Hepatocyte (in vitro differentiated cells): ENCODE data around the gene B4GALT3. TPM values are rescaled to one million over a fixed set of nuclear protein-coding genes. Genes with fewer than 3 reads are reported as not detected.

Experiments used
- DNase-seq: peaks from one replicate; pipeline ENCODE4 v3.0.0-alpha.2; 2016; ENCODE audit warnings: low spot score
- H2AFZ ChIP-seq: fragments of 200-600 bp; sonication (generic); 2 replicates; pipeline ENCODE4 v1.6.0; 2016; ENCODE audit warnings: antibody characterized with exemption, mild to moderate bottlenecking
- H3K27ac ChIP-seq: fragments of 200-600 bp; sonication (generic); 2 replicates; pipeline ENCODE4 v1.5.1; 2016; ENCODE audit warnings: mild to moderate bottlenecking
- H3K27me3 ChIP-seq: fragments of 200-600 bp; sonication (generic); 2 replicates; pipeline ENCODE4 v1.6.1; 2016
- H3K36me3 ChIP-seq: fragments of 200-600 bp; sonication (generic); replicated peaks from 2 replicates; pipeline ENCODE4 v1.5.1; 2016; ENCODE audit warnings: low read depth; ENCODE audit not compliant: insufficient read depth
- H3K4me1 ChIP-seq: fragments of 200-600 bp; sonication (generic); 2 replicates; pipeline ENCODE4 v1.5.1; 2016; ENCODE audit warnings: mild to moderate bottlenecking, moderate library complexity; ENCODE audit not compliant: insufficient read depth
- H3K4me2 ChIP-seq: fragments of 200-600 bp; sonication (generic); 2 replicates; pipeline ENCODE4 v1.6.0; 2016
- H3K4me3 ChIP-seq: fragments of 200-600 bp; sonication (generic); 2 replicates; pipeline ENCODE4 v1.5.1; 2016; ENCODE audit warnings: mild to moderate bottlenecking
- H3K79me2 ChIP-seq: fragments of 200-600 bp; sonication (generic); 2 replicates; pipeline ENCODE4 v1.6.0; 2017; ENCODE audit warnings: mild to moderate bottlenecking
- H3K9me2 ChIP-seq: fragments of 200-600 bp; sonication (generic); replicated peaks from 2 replicates; pipeline ENCODE4 v1.6.0; 2017; ENCODE audit warnings: mild to moderate bottlenecking; ENCODE audit not compliant: insufficient read depth
- H3K9me3 ChIP-seq: fragments of 200-600 bp; sonication (generic); 2 replicates; pipeline ENCODE4 v1.5.1; 2016; ENCODE audit warnings: low read depth, mild to moderate bottlenecking
- H4K20me1 ChIP-seq: fragments of 200-600 bp; sonication (generic); 2 replicates; pipeline ENCODE4 v1.6.0; 2016; ENCODE audit warnings: mild to moderate bottlenecking; ENCODE audit not compliant: insufficient read depth, poor library complexity, severe bottlenecking
- EZH2 ChIP-seq: fragments of 200-600 bp; sonication (generic); IDR thresholded peaks from 2 replicates; pipeline ENCODE4 v1.6.1; 2016; ENCODE audit warnings: antibody characterized with exemption, mild to moderate bottlenecking, borderline replicate concordance
- WGBS: methylation state at CpG from one replicate; pipeline ENCODE4 v1.1.6; 2016; ENCODE audit warnings: low lambda C conversion rate; ENCODE audit errors: missing lambda C conversion rate; 5-methylcytosine and 5-hydroxymethylcytosine counted together
- polyA plus RNA-seq: library from polyadenylated mRNA; unstranded; fragments of >200 nt; fragmentation: Nextera tagmentation; extraction: Ambion mirVana; gene quantifications from 2 replicates; pipeline ENCODE4 v1.2.1, GENCODE V29; 2016
- total RNA-seq: library from RNA; depleted of rRNA; stranded (reverse); fragments of >200 nt; gene quantifications from 2 replicates; pipeline ENCODE4 v1.2.3, GENCODE V29; 2014
- TF ChIP-seq, protein P1 (sequence below): fragments of 200-600 bp; sonication (generic); IDR thresholded peaks from 2 replicates; pipeline ENCODE4 v1.5.1; 2016; ENCODE audit warnings: antibody characterized with exemption, mild to moderate bottlenecking; ENCODE audit not compliant: poor library complexity

The B4GALT3 gene
- total and polyA plus RNA-seq, 2 experiments from 2014 or later = 32.2 to 56.9 TPM

DNA sequence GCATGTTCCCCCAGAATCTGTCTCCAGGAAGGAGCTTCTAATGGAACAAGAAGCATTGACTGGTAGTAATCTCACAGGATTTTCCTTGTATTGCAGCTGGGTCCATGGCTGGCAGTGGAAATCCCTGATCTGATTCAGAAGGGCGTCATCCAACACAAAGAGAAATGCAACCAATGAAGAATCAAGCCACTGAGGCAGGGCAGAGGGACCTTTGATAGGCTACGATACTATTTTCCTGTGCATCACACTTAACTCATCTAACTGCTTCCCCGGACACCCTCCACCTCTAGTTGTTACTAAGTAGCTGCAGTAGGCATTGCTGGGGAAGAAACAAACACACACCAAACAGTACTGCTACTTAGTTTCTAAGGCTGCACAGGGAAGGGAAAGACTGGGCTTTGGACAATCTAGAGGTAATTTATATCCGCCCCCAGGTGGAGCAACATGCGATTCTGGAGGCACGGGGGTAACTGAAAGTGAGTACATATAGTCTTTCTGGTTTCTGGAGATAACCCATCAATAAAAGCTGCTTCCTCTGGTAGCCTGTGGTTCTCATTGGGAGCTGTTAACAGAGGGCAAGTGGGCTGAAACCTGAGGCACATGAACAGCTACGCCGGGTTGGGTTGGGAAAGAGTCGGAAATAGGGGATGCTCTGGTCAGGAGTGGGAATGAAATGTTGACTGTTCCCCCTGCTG is 18.8 kb downstream of the B4GALT3 start:
- TF ChIP-seq, protein P1, sequence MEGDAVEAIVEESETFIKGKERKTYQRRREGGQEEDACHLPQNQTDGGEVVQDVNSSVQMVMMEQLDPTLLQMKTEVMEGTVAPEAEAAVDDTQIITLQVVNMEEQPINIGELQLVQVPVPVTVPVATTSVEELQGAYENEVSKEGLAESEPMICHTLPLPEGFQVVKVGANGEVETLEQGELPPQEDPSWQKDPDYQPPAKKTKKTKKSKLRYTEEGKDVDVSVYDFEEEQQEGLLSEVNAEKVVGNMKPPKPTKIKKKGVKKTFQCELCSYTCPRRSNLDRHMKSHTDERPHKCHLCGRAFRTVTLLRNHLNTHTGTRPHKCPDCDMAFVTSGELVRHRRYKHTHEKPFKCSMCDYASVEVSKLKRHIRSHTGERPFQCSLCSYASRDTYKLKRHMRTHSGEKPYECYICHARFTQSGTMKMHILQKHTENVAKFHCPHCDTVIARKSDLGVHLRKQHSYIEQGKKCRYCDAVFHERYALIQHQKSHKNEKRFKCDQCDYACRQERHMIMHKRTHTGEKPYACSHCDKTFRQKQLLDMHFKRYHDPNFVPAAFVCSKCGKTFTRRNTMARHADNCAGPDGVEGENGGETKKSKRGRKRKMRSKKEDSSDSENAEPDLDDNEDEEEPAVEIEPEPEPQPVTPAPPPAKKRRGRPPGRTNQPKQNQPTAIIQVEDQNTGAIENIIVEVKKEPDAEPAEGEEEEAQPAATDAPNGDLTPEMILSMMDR = no peak
- TF ChIP-seq EZH2 = no peak
- H3K79me2 ChIP-seq = peaks cover 36% of the 10 kb centered on the region
- no peak overlapping the region for H2AFZ ChIP-seq
- DNase-seq = no peak
- no peaks in the 10 kb centered on the region for H4K20me1 ChIP-seq
- H3K4me1 ChIP-seq = peaks cover 8% of the 10 kb centered on the region
- H3K27me3 ChIP-seq = no peaks in the 10 kb centered on the region
- no peaks in the 10 kb centered on the region for H3K9me3 ChIP-seq
- H3K9me2 ChIP-seq = no peaks in the 10 kb centered on the region
- no peaks in the 10 kb centered on the region for H3K36me3 ChIP-seq
- peak overlapping the region; percentile 94 for H3K4me2 ChIP-seq
- peak overlapping the region; percentile 69 for H3K27ac ChIP-seq
- WGBS = 91% methylated on average over 9 of the region's 9 CpGs
- H3K4me3 ChIP-seq = no peak overlapping the region

DNA sequence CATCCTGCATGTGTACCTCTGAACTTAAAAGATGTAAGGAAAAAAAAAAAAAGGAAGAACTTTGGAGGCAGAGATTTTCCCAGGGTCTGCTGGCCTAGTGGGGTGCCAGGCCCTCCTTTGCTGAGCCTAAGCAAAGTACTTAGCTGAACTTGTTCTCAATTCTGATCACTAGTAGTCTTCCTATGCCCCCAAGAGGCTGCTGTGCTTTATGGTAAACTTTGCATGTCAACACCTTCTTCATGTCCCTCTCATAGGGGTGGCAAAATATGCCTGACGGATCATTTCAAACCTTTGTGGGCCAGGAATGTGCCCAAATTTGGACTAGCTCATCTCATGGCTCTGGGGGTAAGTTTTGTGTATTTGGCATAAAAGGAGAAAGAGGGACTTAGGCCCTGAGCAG is 19.4 kb downstream of the B4GALT3 start:
- H3K9me3 ChIP-seq = no peaks in the 10 kb centered on the region
- DNase-seq = no peak
- peaks cover 8% of the 10 kb centered on the region for H3K4me1 ChIP-seq
- no peak overlapping the region for H2AFZ ChIP-seq
- H4K20me1 ChIP-seq = no peaks in the 10 kb centered on the region
- H3K27ac ChIP-seq = no peak overlapping the region
- H3K79me2 ChIP-seq = peaks cover 36% of the 10 kb centered on the region
- TF ChIP-seq, protein P1 = no peak
- WGBS = 96% methylated on average over 1 of the region's 1 CpG
- no peak overlapping the region for H3K4me2 ChIP-seq
- no peaks in the 10 kb centered on the region for H3K36me3 ChIP-seq
- H3K27me3 ChIP-seq = no peaks in the 10 kb centered on the region
- H3K4me3 ChIP-seq = no peak overlapping the region
- H3K9me2 ChIP-seq = no peaks in the 10 kb centered on the region

DNA sequence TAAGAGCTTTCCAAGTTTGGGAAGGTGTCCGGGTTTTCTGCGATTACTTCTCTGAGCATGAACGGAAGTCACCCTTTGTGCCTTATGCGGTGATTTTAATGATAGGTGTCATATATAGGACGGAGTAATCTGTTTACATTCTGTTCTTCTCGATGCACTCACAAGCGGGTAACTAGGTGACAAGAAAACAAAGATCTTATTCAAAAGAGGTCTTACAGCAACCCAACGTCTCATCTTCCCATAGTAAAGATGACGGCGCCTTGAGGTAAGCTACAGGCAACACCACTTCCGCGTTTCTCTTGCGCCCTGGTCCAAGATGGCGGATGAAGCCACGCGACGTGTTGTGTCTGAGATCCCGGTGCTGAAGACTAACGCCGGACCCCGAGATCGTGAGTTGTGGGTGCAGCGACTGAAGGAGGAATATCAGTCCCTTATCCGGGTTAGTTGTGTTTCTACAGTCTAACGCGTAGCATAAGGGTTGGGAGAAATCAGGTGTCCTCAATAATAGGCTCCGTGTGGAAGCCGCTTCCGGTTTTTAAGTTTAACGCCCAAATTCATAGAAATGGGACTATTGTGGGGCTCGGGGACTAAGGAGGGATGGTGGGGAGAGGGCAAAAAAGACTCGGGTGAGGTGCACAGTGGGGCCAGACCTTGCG is 23.5 kb downstream of the B4GALT3 start, which contains the start of gene UFC1:
TSS of gene UFC1 (plus strand) at position 297 of the 656 bp plus-strand sequence. CDS start at position 317, 20 bp downstream.
- H3K27ac ChIP-seq = peak within 1 kb of the TSS; percentile 97
- no peaks in the 10 kb centered on the region for H3K27me3 ChIP-seq
- peak within 1 kb of the TSS; percentile 65 for H3K4me3 ChIP-seq
- under 1% methylated on average over 33 of the region's 33 CpGs for WGBS
- H4K20me1 ChIP-seq = no peaks in the 10 kb centered on the region
- peak; percentile 88 for DNase-seq
- H2AFZ ChIP-seq = peak within 1 kb of the TSS; percentile 59
- H3K4me1 ChIP-seq = peaks cover 8% of the 10 kb centered on the region
- no peaks in the 10 kb centered on the region for H3K9me2 ChIP-seq
- no peaks in the 10 kb centered on the region for H3K36me3 ChIP-seq
- TF ChIP-seq EZH2 = no peak
- TF ChIP-seq, protein P1 = no peak
- H3K79me2 ChIP-seq = peaks cover 19% of the 10 kb centered on the region
- H3K4me2 ChIP-seq = peak within 1 kb of the TSS; percentile 80
- no peaks in the 10 kb centered on the region for H3K9me3 ChIP-seq
